Heart left ventricle (tissue), 13 donors: ENCODE data around the gene SIRT6.
"Not testable (repeated sequence)": the region's sequence is repeated elsewhere in the genome, so short reads cannot be mapped to it uniquely, and the experiment has no call there.

Experiments used
- CTCF ChIP-seq, 12 donors: fragments of 200-600 bp; sonication (generic) in 4 of 12; IDR thresholded peaks; one replicate each; pipeline versions ENCODE4 v1.5.0 to v1.8.0; 2018 to 2022; ENCODE audit warnings: antibody characterized with exemption in 12 of 12, mild to moderate bottlenecking in 5 of 12
- POLR2A ChIP-seq, 2 donors: fragments of 450-650 bp; IDR thresholded peaks; one replicate each; pipeline ENCODE4 v1.6.1; 2017; ENCODE audit warnings: antibody characterized with exemption in 2 of 2, mild to moderate bottlenecking in 2 of 2, moderate library complexity in 2 of 2
- donor health status: ischemic (EF 13 %, LVEDD 7.1; RV severe dilation, severe dysfunction).
- donor health status: DM: no; HTN: yes; CAD: no.
- donor health status: DM: no; HTN: no; CAD: no.
- donor health status: ischemic (EF 25% LVEDD 6.9; RV normal size, moderate dysfunction).
- donor health status: ischemic (EF 25% LVEDD 5.7; RV mildly dilated, moderate dysfunction).
- donor health status: ischemic (EF 35%, LVEDD 5.7; RV mildly dilated, moderate dysfunction).
- donor health status: nonischemic (EF 11% LVEDD 7.7; RV severe dilation, severe dysfunction).
- donor health status: DM: yes; HTN: yes; CAD: no.
- donor health status: PGD.
- donor health status: ischemic (EF 29% LVEDD 5.4; RV normal size, mild dysfunction).
- donor health status: nonischemic (EF 23%, LVEDD 6.1; RV moderate dilation, normal function).

DNA sequence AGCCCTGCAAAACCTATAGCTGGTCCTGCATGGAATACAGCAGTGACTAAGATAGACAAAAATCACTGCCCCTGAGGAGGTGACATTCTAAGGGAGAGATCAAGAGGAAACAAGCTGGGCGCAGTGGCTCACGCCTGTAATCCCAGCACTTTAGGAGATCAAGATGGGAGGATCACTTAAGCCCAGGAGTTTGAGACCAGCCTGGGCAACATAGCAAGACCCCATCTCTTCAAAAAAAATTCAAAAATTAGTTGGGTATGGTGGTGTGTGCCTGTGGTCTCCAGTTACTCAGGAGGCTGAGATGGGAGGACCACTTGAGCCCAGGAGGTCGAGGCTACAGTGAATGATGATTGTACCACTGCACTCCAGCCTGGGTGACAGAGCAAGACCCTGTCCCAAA, 10.2 kb upstream of the SIRT6 start:
- not testable (repeated sequence) for TF ChIP-seq POLR2A, CTCF (IDR thresholded peaks at IDR 0.05)
